Neural progenitor cell (in vitro differentiated cells): Measurements from ENCODE around the gene ANKRD11. TPM values are rescaled to one million over a fixed set of nuclear protein-coding genes. Genes with fewer than 3 reads are reported as not detected.

ENCODE experiments used
- DNase-seq: peaks from one replicate; pipeline ENCODE4 v3.0.0-alpha.2; 2016; ENCODE audit warnings: low spot score
- H2AFZ ChIP-seq: fragments of 200-600 bp; sonication (generic); replicated peaks from 2 replicates; pipeline ENCODE4 v1.6.1; 2016; ENCODE audit warnings: antibody characterized with exemption
- H3F3A ChIP-seq: fragments of 200-600 bp; sonication (generic); 2 replicates; pipeline ENCODE4 v1.6.1; 2016; ENCODE audit warnings: antibody characterized with exemption, low read depth
- H3K27ac ChIP-seq: fragments of 200-600 bp; sonication (generic); 2 replicates; pipeline ENCODE4 v1.5.1; 2016; ENCODE audit warnings: mild to moderate bottlenecking
- H3K27me3 ChIP-seq: fragments of 200-600 bp; sonication (generic); 2 replicates; pipeline ENCODE4 v1.6.1; 2016; ENCODE audit warnings: mild to moderate bottlenecking, moderate library complexity
- H3K36me3 ChIP-seq: fragments of 200-600 bp; sonication (generic); 2 replicates; pipeline ENCODE4 v1.5.1; 2016
- H3K4me1 ChIP-seq: fragments of 200-600 bp; sonication (generic); 2 replicates; pipeline ENCODE4 v1.6.1; 2016; ENCODE audit warnings: mixed run types
- H3K4me2 ChIP-seq: fragments of 200-600 bp; sonication (generic); 2 replicates; pipeline ENCODE4 v1.6.1; 2016
- H3K4me3 ChIP-seq: fragments of 200-600 bp; sonication (generic); 2 replicates; pipeline ENCODE4 v1.5.1; 2016
- H3K79me2 ChIP-seq: fragments of 200-600 bp; sonication (generic); 2 replicates; pipeline ENCODE4 v1.6.1; 2016; ENCODE audit warnings: low read depth
- H3K9ac ChIP-seq: fragments of 200-600 bp; sonication (generic); 2 replicates; pipeline ENCODE4 v1.6.1; 2016
- H3K9me3 ChIP-seq: fragments of 200-600 bp; sonication (generic); 2 replicates; pipeline ENCODE4 v1.5.1; 2016; ENCODE audit warnings: low read depth
- H4K20me1 ChIP-seq: fragments of 200-600 bp; sonication (generic); 2 replicates; pipeline ENCODE4 v1.6.1; 2016; ENCODE audit warnings: low read depth
- H3K27ac Mint-ChIP-seq: 3 replicates; pipeline ENCODE4 v1.8.0; 2021; ENCODE audit warnings: mixed read lengths
- H3K27me3 Mint-ChIP-seq: 2 replicates; pipeline ENCODE4 v1.8.0; 2022; ENCODE audit warnings: low read depth, mild to moderate bottlenecking, inconsistent platforms, moderate library complexity, mixed read lengths; ENCODE audit not compliant: insufficient read depth
- H3K36me3 Mint-ChIP-seq: 3 replicates; pipeline ENCODE4 v1.8.0; 2021; ENCODE audit warnings: mixed read lengths
- H3K4me1 Mint-ChIP-seq: 3 replicates; pipeline ENCODE4 v1.8.0; 2021; ENCODE audit warnings: mixed read lengths
- H3K4me3 Mint-ChIP-seq: 3 replicates; pipeline ENCODE4 v1.8.0; 2021; ENCODE audit warnings: mild to moderate bottlenecking, moderate library complexity, mixed read lengths
- H3K9me3 Mint-ChIP-seq: 3 replicates; pipeline ENCODE4 v1.8.0; 2020; ENCODE audit warnings: mixed read lengths
- CTCF ChIP-seq: fragments of 200-600 bp; sonication (generic); IDR thresholded peaks from 2 replicates; pipeline ENCODE4 v1.5.1; 2017; ENCODE audit warnings: antibody characterized with exemption, mild to moderate bottlenecking
- EZH2 ChIP-seq: fragments of 200-600 bp; sonication (generic); IDR thresholded peaks from 2 replicates; pipeline ENCODE4 v1.6.1; 2017; ENCODE audit warnings: antibody characterized with exemption, mild to moderate bottlenecking, moderate library complexity
- EZH2phosphoT487 ChIP-seq: fragments of 200-600 bp; sonication (generic); IDR thresholded peaks from 2 replicates; pipeline ENCODE4 v1.6.1; 2017; ENCODE audit warnings: antibody characterized with exemption
- total RNA-seq: library from RNA; depleted of rRNA; stranded (reverse); fragments of >200 nt; gene quantifications from 2 replicates; pipeline ENCODE4 v1.2.3, GENCODE V29; 2015; ENCODE audit warnings: low replicate concordance

The ANKRD11 gene
- total RNA-seq, 1 donor from 2014 or later = 47.3 TPM

GRCh38 chr16:89373355-89374110, 116.8 kb downstream of the ANKRD11 start:
- Histone ChIP-seq H3K27me3 (no peaks in the 10 kb centered on the region), H3K4me2 (no peak overlapping the region), H3K9ac (no peak overlapping the region), H3K4me1 (peaks cover 33% of the 10 kb centered on the region), H3F3A (peaks cover 19% of the 10 kb centered on the region), H3K27ac (no peak overlapping the region), H3K4me3 (no peak overlapping the region), H3K9me3 (no peaks in the 10 kb centered on the region), H4K20me1 (peaks cover 100% of the 10 kb centered on the region), H2AFZ (no peak overlapping the region), H3K79me2 (peaks cover 100% of the 10 kb centered on the region), H3K36me3 (no peaks in the 10 kb centered on the region)
- H3K27me3 Mint-ChIP-seq = peaks cover 2% of the 10 kb centered on the region
- no peak overlapping the region for H3K4me3 Mint-ChIP-seq
- H3K9me3 Mint-ChIP-seq = peaks cover 15% of the 10 kb centered on the region
- H3K27ac Mint-ChIP-seq = no peak overlapping the region
- TF ChIP-seq CTCF (no peak), EZH2phosphoT487 (no peak), EZH2 (no peak)
- peaks cover 15% of the 10 kb centered on the region for H3K36me3 Mint-ChIP-seq
- DNase-seq = no peak
- peaks cover 48% of the 10 kb centered on the region for H3K4me1 Mint-ChIP-seq

- no peak overlapping the region for H3K4me3 Mint-ChIP-seq
- no peaks in the 10 kb centered on the region for H3K9me3 ChIP-seq
- H3K36me3 Mint-ChIP-seq = peaks cover 10% of the 10 kb centered on the region
- peaks cover 100% of the 10 kb centered on the region for H4K20me1 ChIP-seq
- H3K4me3 ChIP-seq = no peak overlapping the region
- H2AFZ ChIP-seq = no peak overlapping the region
- no peak overlapping the region for H3K4me2 ChIP-seq
- H3K79me2 ChIP-seq = peaks cover 100% of the 10 kb centered on the region
- DNase-seq = no peak
- peaks cover 10% of the 10 kb centered on the region for H3K9me3 Mint-ChIP-seq
- H3K4me1 ChIP-seq = peaks cover 33% of the 10 kb centered on the region
- no peak overlapping the region for H3K9ac ChIP-seq
- peaks cover 4% of the 10 kb centered on the region for H3K27me3 Mint-ChIP-seq
- peaks cover 47% of the 10 kb centered on the region for H3K4me1 Mint-ChIP-seq
- TF ChIP-seq EZH2phosphoT487 = no peak
- TF ChIP-seq CTCF = no peak
- no peak for TF ChIP-seq EZH2
- H3K27ac ChIP-seq = no peak overlapping the region
- H3K36me3 ChIP-seq = no peaks in the 10 kb centered on the region
- no peaks in the 10 kb centered on the region for H3K27me3 ChIP-seq
- no peak overlapping the region for H3K27ac Mint-ChIP-seq
- peaks cover 19% of the 10 kb centered on the region for H3F3A ChIP-seq
These were observed 118.3 kb downstream of the ANKRD11 start for GRCh38 chr16:89371968-89372634.

GRCh38 chr16:89371386-89371785, 119.0 kb downstream of the ANKRD11 start:
- Histone ChIP-seq H3K4me3 (no peak overlapping the region), H3K9me3 (no peaks in the 10 kb centered on the region), H3K4me1 (peaks cover 33% of the 10 kb centered on the region), H3F3A (peaks cover 19% of the 10 kb centered on the region), H3K79me2 (peaks cover 100% of the 10 kb centered on the region), H3K9ac (no peak overlapping the region), H3K36me3 (no peaks in the 10 kb centered on the region), H2AFZ (no peak overlapping the region), H3K4me2 (no peak overlapping the region), H3K27me3 (no peaks in the 10 kb centered on the region), H4K20me1 (peaks cover 100% of the 10 kb centered on the region), H3K27ac (no peak overlapping the region)
- Mint-ChIP-seq H3K4me3 (no peak overlapping the region), H3K27me3 (peaks cover 4% of the 10 kb centered on the region), H3K9me3 (peaks cover 8% of the 10 kb centered on the region), H3K4me1 (peaks cover 45% of the 10 kb centered on the region), H3K36me3 (peaks cover 10% of the 10 kb centered on the region), H3K27ac (no peak overlapping the region)
- no peak for DNase-seq
- TF ChIP-seq EZH2 (no peak), CTCF (no peak), EZH2phosphoT487 (no peak)
